H7 (cell line): ENCODE data around the gene HES3. TPM values are rescaled to one million over a fixed set of nuclear protein-coding genes. Genes with fewer than 3 reads are reported as not detected.
A peak's percentile ranks its signal among the peaks of the same experiment; 100 is the strongest.

Source experiments
- DNase-seq: peaks from one replicate; pipeline ENCODE4 v3.0.0; 2012
- H3K27me3 ChIP-seq: 2 replicates; pipeline ENCODE4 v1.6.0; 2011; ENCODE audit warnings: mild to moderate bottlenecking, low read length; ENCODE audit not compliant: control insufficient read depth, insufficient read depth
- H3K36me3 ChIP-seq: replicated peaks from 2 replicates; pipeline ENCODE4 v1.5.1; 2011; ENCODE audit warnings: low read length; ENCODE audit not compliant: control insufficient read depth, insufficient read depth
- H3K4me3 ChIP-seq: 2 replicates; pipeline ENCODE4 v1.5.1; 2011; ENCODE audit warnings: low read depth, mild to moderate bottlenecking, control low read depth, low read length, moderate library complexity; ENCODE audit not compliant: insufficient read depth
- total RNA-seq: library from RNA; depleted of rRNA; stranded (reverse); fragments of >200 nt; shearing (Covaris generic); gene quantifications from 2 replicates; pipeline ENCODE4 v1.2.3, GENCODE V29; 2014

HES3 gene
- total RNA-seq, 1 experiment from 2014 or later = 28.2 TPM

GRCh38 chr1:6246497-6247467 lies 2.8 kb downstream of the HES3 start:
- Histone ChIP-seq H3K36me3 (no peaks in the 10 kb centered on the region), H3K27me3 (peaks cover 68% of the 10 kb centered on the region), H3K4me3 (peak overlapping the region; percentile 78)
- DNase-seq = peak; percentile 98

GRCh38 chr1:6247651-6248050 lies 3.7 kb downstream of the HES3 start:
- Histone ChIP-seq H3K27me3 (peaks cover 66% of the 10 kb centered on the region), H3K36me3 (no peaks in the 10 kb centered on the region), H3K4me3 (no peak overlapping the region)
- DNase-seq = peak; percentile 68

GRCh38 chr1:6248161-6248776 lies 4.3 kb downstream of the HES3 start:
- Histone ChIP-seq H3K4me3 (no peak overlapping the region), H3K27me3 (peaks cover 60% of the 10 kb centered on the region), H3K36me3 (no peaks in the 10 kb centered on the region)
- DNase-seq = no peak

GRCh38 chr1:6248932-6249738 lies 5.2 kb downstream of the HES3 start:
- peak; percentile 92 for DNase-seq
- Histone ChIP-seq H3K4me3 (peak overlapping the region; percentile 32), H3K36me3 (no peaks in the 10 kb centered on the region), H3K27me3 (peaks cover 52% of the 10 kb centered on the region)

- H3K36me3 ChIP-seq = no peaks in the 10 kb centered on the region
- peak; percentile 79 for DNase-seq
- peak overlapping the region; percentile 14; the same call in 1 of the 2 replicates for H3K4me3 ChIP-seq
- H3K27me3 ChIP-seq = peaks cover 45% of the 10 kb centered on the region
Measured at GRCh38 chr1:6249739-6250689, 6.0 kb downstream of the HES3 start.

GRCh38 chr1:6251233-6251632 lies 7.3 kb downstream of the HES3 start:
- peaks cover 43% of the 10 kb centered on the region for H3K27me3 ChIP-seq
- H3K4me3 ChIP-seq = no peak overlapping the region
- DNase-seq = no peak
- H3K36me3 ChIP-seq = no peaks in the 10 kb centered on the region

GRCh38 chr1:6251681-6252373 lies 7.8 kb downstream of the HES3 start:
- H3K36me3 ChIP-seq = no peaks in the 10 kb centered on the region
- DNase-seq = no peak
- H3K27me3 ChIP-seq = peaks cover 40% of the 10 kb centered on the region
- H3K4me3 ChIP-seq = no peak overlapping the region

GRCh38 chr1:6252374-6252710 lies 8.4 kb downstream of the HES3 start:
- Histone ChIP-seq H3K27me3 (peaks cover 38% of the 10 kb centered on the region), H3K36me3 (no peaks in the 10 kb centered on the region), H3K4me3 (no peak overlapping the region)
- DNase-seq = no peak

- H3K27me3 ChIP-seq = peaks cover 31% of the 10 kb centered on the region
- no peaks in the 10 kb centered on the region for H3K36me3 ChIP-seq
- DNase-seq = no peak
- no peak overlapping the region for H3K4me3 ChIP-seq
Measured at GRCh38 chr1:6253380-6253779, 9.4 kb downstream of the HES3 start.

GRCh38 chr1:6254691-6255090 lies 10.7 kb downstream of the HES3 start:
- H3K36me3 ChIP-seq = no peaks in the 10 kb centered on the region
- no peak overlapping the region for H3K4me3 ChIP-seq
- no peak for DNase-seq
- H3K27me3 ChIP-seq = peaks cover 31% of the 10 kb centered on the region

GRCh38 chr1:6256645-6257044 lies 12.7 kb downstream of the HES3 start:
- no peak for DNase-seq
- Histone ChIP-seq H3K4me3 (no peak overlapping the region), H3K36me3 (no peaks in the 10 kb centered on the region), H3K27me3 (peaks cover 24% of the 10 kb centered on the region)

GRCh38 chr1:6257541-6258069 lies 13.6 kb downstream of the HES3 start:
- Histone ChIP-seq H3K36me3 (no peaks in the 10 kb centered on the region), H3K4me3 (no peak overlapping the region), H3K27me3 (peaks cover 25% of the 10 kb centered on the region)
- no peak for DNase-seq

GRCh38 chr1:6258675-6259074 lies 14.7 kb downstream of the HES3 start:
- Histone ChIP-seq H3K27me3 (peaks cover 25% of the 10 kb centered on the region), H3K4me3 (no peak overlapping the region), H3K36me3 (no peaks in the 10 kb centered on the region)
- DNase-seq = no peak
